Measurements from ENCODE around the gene ELMO3. TPM values are rescaled to one million over a fixed set of nuclear protein-coding genes. Genes with fewer than 3 reads are reported as not detected.

The ELMO3 gene
- total and polyA plus RNA-seq, 2 of the 13 experiments (the other 11 are each of a cell fraction or from before 2014, with no cell fraction given): 2.6 to 4.0 TPM

- TF ChIP-seq AFF4 (CRISPR knock-in tag; IDR thresholded peaks at IDR 0.05) (no peak), TOPORS (CRISPR knock-in tag; IDR thresholded peaks at IDR 0.05) (no peak), ZSCAN21 (CRISPR knock-in tag; IDR thresholded peaks at IDR 0.05; ENCODE audit: borderline replicate concordance) (no peak; the same call in 1 of the 2 replicates), ZSCAN12 (CRISPR knock-in tag; IDR thresholded peaks at IDR 0.05) (no peak), SMARCC2 (IDR thresholded peaks at IDR 0.05) (no peak), ZNF720 (CRISPR knock-in tag; IDR thresholded peaks at IDR 0.05) (peak; percentile 68; the same call in 1 of the 2 replicates), HOXA5 (CRISPR knock-in tag; IDR thresholded peaks at IDR 0.05) (peak; percentile 89), SNAPC5 (CRISPR knock-in tag; IDR thresholded peaks at IDR 0.05; ENCODE audit: borderline replicate concordance) (no peak), ZNF687 (CRISPR knock-in tag; IDR thresholded peaks at IDR 0.05) (peak; percentile 88), ZNF549 (CRISPR knock-in tag; IDR thresholded peaks at IDR 0.05) (0 out of 2 replicates have a peak, but pooled peaks have one; percentile 44), ZNF83 (CRISPR knock-in tag; IDR thresholded peaks at IDR 0.05; ENCODE audit: borderline replicate concordance) (peak; percentile 86), AGO1 (IDR thresholded peaks at IDR 0.05; ENCODE audit: low read depth, low read length, poor library complexity, severe bottlenecking) (no peak), THAP8 (CRISPR knock-in tag; IDR thresholded peaks at IDR 0.05; ENCODE audit: borderline replicate concordance) (no peak), TCF7L2 (IDR thresholded peaks at IDR 0.05; ENCODE audit: low read depth, low read length) (no peak), ZBTB33 (CRISPR knock-in tag; IDR thresholded peaks at IDR 0.05) (peak; percentile 89), CTCF (CRISPR knock-in tag; IDR thresholded peaks at IDR 0.05) (peak; percentile 99)
Observed at GRCh38 chr16:67184995-67185650, 13.8 kb upstream of the ELMO3 start (continued).

All from HepG2 (cell line).